ENCODE data around the gene CFAP61.

GRCh38 chr20:20089018-20089417 lies 36.7 kb downstream of the CFAP61 start:
- TF ChIP-seq, protein P1, sequence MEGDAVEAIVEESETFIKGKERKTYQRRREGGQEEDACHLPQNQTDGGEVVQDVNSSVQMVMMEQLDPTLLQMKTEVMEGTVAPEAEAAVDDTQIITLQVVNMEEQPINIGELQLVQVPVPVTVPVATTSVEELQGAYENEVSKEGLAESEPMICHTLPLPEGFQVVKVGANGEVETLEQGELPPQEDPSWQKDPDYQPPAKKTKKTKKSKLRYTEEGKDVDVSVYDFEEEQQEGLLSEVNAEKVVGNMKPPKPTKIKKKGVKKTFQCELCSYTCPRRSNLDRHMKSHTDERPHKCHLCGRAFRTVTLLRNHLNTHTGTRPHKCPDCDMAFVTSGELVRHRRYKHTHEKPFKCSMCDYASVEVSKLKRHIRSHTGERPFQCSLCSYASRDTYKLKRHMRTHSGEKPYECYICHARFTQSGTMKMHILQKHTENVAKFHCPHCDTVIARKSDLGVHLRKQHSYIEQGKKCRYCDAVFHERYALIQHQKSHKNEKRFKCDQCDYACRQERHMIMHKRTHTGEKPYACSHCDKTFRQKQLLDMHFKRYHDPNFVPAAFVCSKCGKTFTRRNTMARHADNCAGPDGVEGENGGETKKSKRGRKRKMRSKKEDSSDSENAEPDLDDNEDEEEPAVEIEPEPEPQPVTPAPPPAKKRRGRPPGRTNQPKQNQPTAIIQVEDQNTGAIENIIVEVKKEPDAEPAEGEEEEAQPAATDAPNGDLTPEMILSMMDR (tag by site-specific recombination; IDR thresholded peaks at IDR 0.05) = no peak
- no peak for TF ChIP-seq TCF7L2 (IDR thresholded peaks at IDR 0.05; ENCODE audit: borderline replicate concordance, low read depth, low read length)
- TF ChIP-seq ZFP37 (tag by site-specific recombination; IDR thresholded peaks at IDR 0.05) = no peak
- TF ChIP-seq RBAK (tag by site-specific recombination; IDR thresholded peaks at IDR 0.05) = no peak
- no peak for TF ChIP-seq ZNF391 (tag by site-specific recombination; IDR thresholded peaks at IDR 0.05; ENCODE audit: borderline replicate concordance, low read depth)
- TF ChIP-seq PRDM1 (tag by site-specific recombination; IDR thresholded peaks at IDR 0.05) = no peak
- no peak for TF ChIP-seq SETDB1 (IDR thresholded peaks at IDR 0.05; ENCODE audit: insufficient read length, low read length)
- no peak for TF ChIP-seq ZNF549 (tag by site-specific recombination; IDR thresholded peaks at IDR 0.05)
- no peak for TF ChIP-seq OVOL3 (tag by site-specific recombination; IDR thresholded peaks at IDR 0.05)
- TF ChIP-seq ZNF843 (tag by site-specific recombination; IDR thresholded peaks at IDR 0.05) = no peak
- no peak for TF ChIP-seq ZNF138 (tag by site-specific recombination; IDR thresholded peaks at IDR 0.05; ENCODE audit: borderline replicate concordance)
- no peak for TF ChIP-seq KLF17 (tag by site-specific recombination; IDR thresholded peaks at IDR 0.05)
